ENCODE results near the gene DUSP11.

- no peak for TF ChIP-seq TAF1 (IDR thresholded peaks at IDR 0.05; ENCODE audit: borderline replicate concordance, insufficient read depth, low read length)
- no peak for TF ChIP-seq POLR2AphosphoS5 (IDR thresholded peaks at IDR 0.05; ENCODE audit: low read depth, low read length)
Measured at GRCh38 chr2:73776381-73776780, 3.5 kb downstream of the DUSP11 start.
